Measurements from ENCODE around the gene SLC4A3. TPM values are rescaled to one million over a fixed set of nuclear protein-coding genes. Genes with fewer than 3 reads are reported as not detected.
A peak's percentile ranks its signal among the peaks of the same experiment; 100 is the strongest.

SLC4A3 gene
- 0.20 TPM for total RNA-seq

GRCh38 chr2:219627103-219628100 is at the start of gene SLC4A3:
TSS of gene SLC4A3 (plus strand) at chr2:219627630. CDS start at chr2:219627993, 363 bp downstream.
- ATAC-seq, result peak; percentile 76
- no peak for DNase-seq (ENCODE audit: low spot score)

- no peak for DNase-seq (ENCODE audit: low spot score)
- ATAC-seq, result peak; percentile 46
These were observed 48.4 kb upstream of the SLC4A3 start for GRCh38 chr2:219578811-219579613.

GRCh38 chr2:219581346-219581745 is 46.1 kb upstream of the SLC4A3 start:
- ATAC-seq, result no peak
- DNase-seq (ENCODE audit: low spot score), result no peak

- no peak for DNase-seq (ENCODE audit: low spot score)
- ATAC-seq, result no peak
These were observed 36.3 kb upstream of the SLC4A3 start for GRCh38 chr2:219591091-219591490.

GRCh38 chr2:219592736-219593135 is 34.7 kb upstream of the SLC4A3 start:
- DNase-seq (ENCODE audit: low spot score), result no peak
- ATAC-seq, result no peak

GRCh38 chr2:219593154-219593553 is 34.3 kb upstream of the SLC4A3 start:
- ATAC-seq (no peak), DNase-seq (ENCODE audit: low spot score) (no peak)

- ATAC-seq (no peak), DNase-seq (ENCODE audit: low spot score) (no peak)
These were observed 32.2 kb upstream of the SLC4A3 start for GRCh38 chr2:219595256-219595655.

GRCh38 chr2:219596954-219597551 is 30.4 kb upstream of the SLC4A3 start:
- ATAC-seq (peak; percentile 15), DNase-seq (ENCODE audit: low spot score) (no peak)

GRCh38 chr2:219597552-219598307 is 29.7 kb upstream of the SLC4A3 start, which contains the start of gene STK11IP:
TSS of gene STK11IP (plus strand) at chr2:219597857. CDS start at chr2:219598120, 263 bp downstream.
- DNase-seq (ENCODE audit: low spot score) (peak; percentile 97), ATAC-seq (peak; percentile 95)

GRCh38 chr2:219598308-219599078 is 28.9 kb upstream of the SLC4A3 start:
- DNase-seq (ENCODE audit: low spot score) (no peak), ATAC-seq (no peak)

- no peak for ATAC-seq
These were observed 23.7 kb upstream of the SLC4A3 start for GRCh38 chr2:219603771-219604170.

GRCh38 chr2:219605607-219605954 is 21.8 kb upstream of the SLC4A3 start:
- ATAC-seq (no peak), DNase-seq (ENCODE audit: low spot score) (no peak)

More at GRCh38 chr2:219603771-219604170, 23.7 kb upstream of the SLC4A3 start:
- no peak for DNase-seq (ENCODE audit: low spot score)

- DNase-seq (ENCODE audit: low spot score) (no peak), ATAC-seq (no peak)
These were observed 19.5 kb upstream of the SLC4A3 start for GRCh38 chr2:219607931-219608330.

- no peak for DNase-seq (ENCODE audit: low spot score)
- no peak for ATAC-seq
These were observed 18.9 kb upstream of the SLC4A3 start for GRCh38 chr2:219608399-219608964.

GRCh38 chr2:219609149-219609750 is 18.2 kb upstream of the SLC4A3 start:
- no peak for ATAC-seq
- DNase-seq (ENCODE audit: low spot score), result no peak

- DNase-seq (ENCODE audit: low spot score), result no peak
- ATAC-seq, result no peak
These were observed 16.1 kb upstream of the SLC4A3 start for GRCh38 chr2:219611306-219611705.

GRCh38 chr2:219611866-219612576 is 15.4 kb upstream of the SLC4A3 start:
- DNase-seq (ENCODE audit: low spot score), result no peak
- no peak for ATAC-seq

GRCh38 chr2:219612577-219613286 is 14.7 kb upstream of the SLC4A3 start:
- ATAC-seq (no peak), DNase-seq (ENCODE audit: low spot score) (no peak)

All from left lobe of liver (tissue), 2 donors.